DND-41 (cell line): Measurements from ENCODE around the gene ADGRB3.

Experiments used
- ATAC-seq: fragments of 200-7000 bp; cut with Tn5 transposase; 3 replicates; pipeline ENCODE4 v1.9.1; 2021; ENCODE audit warnings: low read depth; ENCODE audit not compliant: insufficient read depth
- DNase-seq: peaks from one replicate; pipeline ENCODE4 v3.0.0-alpha.2; 2020
- H2AFZ ChIP-seq: 2 replicates; pipeline ENCODE4 v1.6.0; 2012; ENCODE audit warnings: low read depth, low read length
- H3K27ac ChIP-seq: 2 replicates; pipeline ENCODE4 v1.5.1; 2012; ENCODE audit warnings: low read length, inconsistent platforms
- H3K27me3 ChIP-seq: fragments of 200-600 bp; sonication (generic); 2 replicates; pipeline ENCODE4 v1.6.0; 2012; ENCODE audit warnings: low read length, mild to moderate bottlenecking, inconsistent platforms; ENCODE audit not compliant: insufficient read depth, poor library complexity
- H3K36me3 ChIP-seq: 2 replicates; pipeline ENCODE4 v1.5.1; 2012; ENCODE audit warnings: low read length, inconsistent platforms; ENCODE audit not compliant: insufficient read depth
- H3K4me1 ChIP-seq: 2 replicates; pipeline ENCODE4 v1.5.1; 2012; ENCODE audit warnings: mild to moderate bottlenecking, low read length; ENCODE audit not compliant: insufficient read depth
- H3K4me2 ChIP-seq: 2 replicates; pipeline ENCODE4 v1.6.0; 2012; ENCODE audit warnings: mild to moderate bottlenecking, moderate library complexity, low read length, inconsistent platforms; ENCODE audit not compliant: insufficient read depth
- H3K4me3 ChIP-seq, 2 experiments: fragments of 200-600 bp in 1 of 2; shearing (Covaris generic) in 1 of 2; 2 replicates each; pipeline ENCODE4 v1.5.1; 2012 to 2016; ENCODE audit warnings: inconsistent platforms in 2 of 2, low read length in 2 of 2, mild to moderate bottlenecking in 2 of 2, low read depth in 1 of 2, moderate library complexity in 1 of 2
- H3K79me2 ChIP-seq: 2 replicates; pipeline ENCODE4 v1.6.0; 2012; ENCODE audit warnings: low read length, inconsistent platforms; ENCODE audit not compliant: insufficient read depth
- H3K9ac ChIP-seq: 2 replicates; pipeline ENCODE4 v1.6.0; 2012; ENCODE audit warnings: low read depth, mild to moderate bottlenecking, inconsistent platforms, low read length, moderate library complexity
- H3K9me3 ChIP-seq: 2 replicates; pipeline ENCODE4 v1.5.1; 2012; ENCODE audit warnings: low read length, moderate library complexity, mild to moderate bottlenecking, inconsistent platforms; ENCODE audit not compliant: insufficient read depth, severe bottlenecking
- H4K20me1 ChIP-seq: 2 replicates; pipeline ENCODE4 v1.6.0; 2012; ENCODE audit warnings: low read length; ENCODE audit not compliant: insufficient read depth
- EZH2 ChIP-seq: IDR thresholded peaks from 3 replicates; pipeline ENCODE4 v1.6.1; 2012; ENCODE audit warnings: borderline replicate concordance, low read depth, mild to moderate bottlenecking, moderate library complexity, low read length, inconsistent platforms; ENCODE audit not compliant: severe bottlenecking
- TF ChIP-seq, protein P1 (sequence below): IDR thresholded peaks from 2 replicates; pipeline ENCODE4 v1.5.1; 2012; ENCODE audit warnings: borderline replicate concordance, low read length, moderate library complexity, mild to moderate bottlenecking; ENCODE audit not compliant: poor library complexity, severe bottlenecking; ENCODE audit errors: extremely low read depth

ADGRB3 gene

DNA sequence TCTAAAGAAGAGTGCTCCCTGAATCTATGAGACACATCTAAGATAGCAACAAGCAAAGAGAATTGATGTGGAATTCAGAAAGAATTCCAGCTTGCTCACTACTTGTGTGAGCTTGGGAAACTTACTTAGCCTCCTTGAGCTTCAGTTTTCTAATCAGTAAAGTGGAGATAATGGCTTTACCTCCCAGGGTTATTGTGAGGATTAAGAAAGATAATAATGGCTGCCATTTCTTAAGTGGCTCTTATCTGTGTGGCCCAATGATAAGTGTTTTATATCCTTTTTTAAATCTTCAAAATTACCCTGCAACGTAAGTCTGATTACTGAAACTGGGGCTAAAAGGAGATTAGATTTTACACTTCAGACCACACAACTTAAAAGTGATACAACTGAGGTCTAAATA lies 743.2 kb downstream of the ADGRB3 start:
- ATAC-seq (no peak), DNase-seq (no peak)
- Histone ChIP-seq H3K36me3 (no peaks in the 10 kb centered on the region), H3K4me2 (no peak overlapping the region), H3K27ac (no peak overlapping the region), H3K4me3 (no peak overlapping the region), H3K9me3 (no peaks in the 10 kb centered on the region), H3K4me1 (no peaks in the 10 kb centered on the region), H3K27me3 (no peaks in the 10 kb centered on the region), H3K9ac (no peak overlapping the region), H2AFZ (no peak overlapping the region), H4K20me1 (no peaks in the 10 kb centered on the region), H3K79me2 (no peaks in the 10 kb centered on the region)
- TF ChIP-seq, protein P1, sequence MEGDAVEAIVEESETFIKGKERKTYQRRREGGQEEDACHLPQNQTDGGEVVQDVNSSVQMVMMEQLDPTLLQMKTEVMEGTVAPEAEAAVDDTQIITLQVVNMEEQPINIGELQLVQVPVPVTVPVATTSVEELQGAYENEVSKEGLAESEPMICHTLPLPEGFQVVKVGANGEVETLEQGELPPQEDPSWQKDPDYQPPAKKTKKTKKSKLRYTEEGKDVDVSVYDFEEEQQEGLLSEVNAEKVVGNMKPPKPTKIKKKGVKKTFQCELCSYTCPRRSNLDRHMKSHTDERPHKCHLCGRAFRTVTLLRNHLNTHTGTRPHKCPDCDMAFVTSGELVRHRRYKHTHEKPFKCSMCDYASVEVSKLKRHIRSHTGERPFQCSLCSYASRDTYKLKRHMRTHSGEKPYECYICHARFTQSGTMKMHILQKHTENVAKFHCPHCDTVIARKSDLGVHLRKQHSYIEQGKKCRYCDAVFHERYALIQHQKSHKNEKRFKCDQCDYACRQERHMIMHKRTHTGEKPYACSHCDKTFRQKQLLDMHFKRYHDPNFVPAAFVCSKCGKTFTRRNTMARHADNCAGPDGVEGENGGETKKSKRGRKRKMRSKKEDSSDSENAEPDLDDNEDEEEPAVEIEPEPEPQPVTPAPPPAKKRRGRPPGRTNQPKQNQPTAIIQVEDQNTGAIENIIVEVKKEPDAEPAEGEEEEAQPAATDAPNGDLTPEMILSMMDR, result no peak
- no peak for TF ChIP-seq EZH2

DNA sequence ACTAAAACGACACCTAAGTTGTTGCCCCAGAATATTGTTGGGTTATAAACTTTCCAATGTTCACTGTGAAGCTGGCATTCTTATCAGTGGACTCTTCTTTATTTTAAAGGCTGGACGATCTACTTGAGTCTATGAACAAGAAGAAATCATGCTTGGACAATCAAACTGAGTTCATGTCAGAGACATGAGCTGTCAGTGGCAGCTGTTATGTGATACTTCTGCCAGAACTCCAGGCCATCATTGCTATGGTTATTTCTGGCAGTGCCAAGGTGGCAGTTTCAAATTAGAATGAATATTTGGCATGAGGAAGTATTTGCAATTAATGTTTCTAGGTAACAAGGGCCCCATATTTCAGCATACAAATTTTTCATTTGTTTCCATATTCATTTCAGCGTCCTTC lies 744.4 kb downstream of the ADGRB3 start:
- Histone ChIP-seq H3K4me1 (no peaks in the 10 kb centered on the region), H4K20me1 (no peaks in the 10 kb centered on the region), H3K9me3 (no peaks in the 10 kb centered on the region), H2AFZ (no peak overlapping the region), H3K79me2 (no peaks in the 10 kb centered on the region), H3K9ac (no peak overlapping the region), H3K4me3 (no peak overlapping the region), H3K36me3 (no peaks in the 10 kb centered on the region), H3K27me3 (no peaks in the 10 kb centered on the region), H3K4me2 (no peak overlapping the region), H3K27ac (no peak overlapping the region)
- DNase-seq (no peak), ATAC-seq (no peak)
- TF ChIP-seq, protein P1, result no peak
- TF ChIP-seq EZH2, result no peak

DNA sequence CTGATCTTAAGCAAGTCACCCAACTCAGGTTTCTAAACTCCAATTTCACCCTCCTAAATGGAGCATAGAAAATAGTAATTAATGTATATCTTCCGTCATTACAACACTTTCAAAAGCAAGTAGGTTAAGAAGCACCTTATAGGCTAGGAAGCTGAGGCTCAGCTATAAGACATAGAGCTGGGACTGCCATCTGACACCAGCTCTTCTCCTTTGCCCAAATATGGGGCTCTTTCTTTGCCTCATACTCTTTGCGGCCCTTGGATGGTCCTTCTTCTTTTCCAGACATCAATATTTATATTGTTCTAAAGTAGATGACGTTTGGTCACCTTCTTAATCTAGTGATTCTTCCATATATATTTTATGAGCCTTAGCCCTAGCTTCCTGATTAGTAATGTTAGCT lies 748.5 kb downstream of the ADGRB3 start:
- H3K79me2 ChIP-seq, result no peaks in the 10 kb centered on the region
- no peaks in the 10 kb centered on the region for H4K20me1 ChIP-seq
- H3K9ac ChIP-seq, result no peak overlapping the region
- H3K4me2 ChIP-seq, result no peak overlapping the region
- no peak overlapping the region for H3K4me3 ChIP-seq
- no peak overlapping the region for H3K27ac ChIP-seq
- ATAC-seq (no peak), DNase-seq (no peak)
- H3K27me3 ChIP-seq, result no peaks in the 10 kb centered on the region
- TF ChIP-seq, protein P1, result no peak
- TF ChIP-seq EZH2, result no peak
- H2AFZ ChIP-seq, result no peak overlapping the region
- no peaks in the 10 kb centered on the region for H3K9me3 ChIP-seq
- H3K4me1 ChIP-seq, result no peaks in the 10 kb centered on the region
- no peaks in the 10 kb centered on the region for H3K36me3 ChIP-seq

DNA sequence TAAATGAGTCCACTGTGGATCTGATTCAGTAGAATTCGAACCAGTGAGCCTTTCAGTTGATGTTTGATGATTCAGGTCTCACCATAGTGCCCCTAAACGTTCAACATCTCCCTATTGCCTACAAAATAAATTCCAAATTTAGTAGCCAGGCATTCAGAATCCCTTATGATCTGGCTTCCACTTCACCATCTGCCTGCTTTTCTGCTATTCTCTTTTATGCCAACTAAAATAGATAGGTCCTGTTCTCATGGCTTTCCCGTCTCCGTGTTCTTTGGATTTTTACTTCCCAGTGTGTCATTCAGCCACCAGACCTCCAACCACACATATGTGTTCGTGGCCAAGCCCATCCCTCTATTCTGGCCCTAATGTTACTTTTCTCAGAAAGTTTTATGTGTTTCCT lies 751.3 kb downstream of the ADGRB3 start:
- H4K20me1 ChIP-seq, result no peaks in the 10 kb centered on the region
- no peaks in the 10 kb centered on the region for H3K36me3 ChIP-seq
- DNase-seq, result no peak
- H3K4me1 ChIP-seq, result no peaks in the 10 kb centered on the region
- no peak overlapping the region for H3K4me3 ChIP-seq
- no peak for ATAC-seq
- TF ChIP-seq, protein P1, result no peak
- no peak for TF ChIP-seq EZH2
- H3K79me2 ChIP-seq, result no peaks in the 10 kb centered on the region
- H3K4me2 ChIP-seq, result no peak overlapping the region
- no peaks in the 10 kb centered on the region for H3K9me3 ChIP-seq
- no peak overlapping the region for H3K9ac ChIP-seq
- no peak overlapping the region for H2AFZ ChIP-seq
- no peak overlapping the region for H3K27ac ChIP-seq
- H3K27me3 ChIP-seq, result no peaks in the 10 kb centered on the region
